Kidney epithelial cell (primary cell): ENCODE data around the gene NHEJ1. TPM values are rescaled to one million over a fixed set of nuclear protein-coding genes. Genes with fewer than 3 reads are reported as not detected.

ENCODE experiments used
- DNase-seq: peaks from one replicate; pipeline ENCODE4 v3.0.0-alpha.2; 2010; ENCODE audit warnings: low read depth
- H3K27me3 ChIP-seq: 2 replicates; pipeline ENCODE4 v1.6.0; 2011; ENCODE audit warnings: low read length; ENCODE audit not compliant: control insufficient read depth, insufficient read depth
- H3K36me3 ChIP-seq: 2 replicates; pipeline ENCODE4 v1.5.1; 2011; ENCODE audit warnings: low read length; ENCODE audit not compliant: control insufficient read depth, insufficient read depth
- H3K4me3 ChIP-seq: 2 replicates; pipeline ENCODE4 v1.5.1; 2011; ENCODE audit warnings: low read depth, mild to moderate bottlenecking, control low read depth, low read length
- CTCF ChIP-seq: IDR thresholded peaks from 2 replicates; pipeline ENCODE4 v1.5.1; 2011; ENCODE audit warnings: mild to moderate bottlenecking, moderate library complexity, low read length, control low read depth, inconsistent platforms; ENCODE audit not compliant: insufficient read depth, poor library complexity, severe bottlenecking
- total RNA-seq: library from RNA; depleted of rRNA; stranded (reverse); fragments of >200 nt; gene quantifications from 2 replicates; pipeline ENCODE4 v1.2.3, GENCODE V29; 2015

Gene NHEJ1
- total RNA-seq, 1 donor from 2014 or later = 16.1 TPM

GRCh38 chr2:219199470-219200211, 39.0 kb upstream of the NHEJ1 start:
- DNase-seq = no peak
- no peaks in the 10 kb centered on the region for H3K27me3 ChIP-seq
- no peak overlapping the region for H3K4me3 ChIP-seq
- TF ChIP-seq CTCF = no peak
- no peaks in the 10 kb centered on the region for H3K36me3 ChIP-seq

GRCh38 chr2:219198974-219199373, 38.4 kb upstream of the NHEJ1 start:
- Histone ChIP-seq H3K27me3 (no peaks in the 10 kb centered on the region), H3K4me3 (no peak overlapping the region), H3K36me3 (no peaks in the 10 kb centered on the region)
- DNase-seq = no peak
- no peak for TF ChIP-seq CTCF

- no peak for DNase-seq
- no peak overlapping the region for H3K4me3 ChIP-seq
- H3K27me3 ChIP-seq = no peaks in the 10 kb centered on the region
- no peaks in the 10 kb centered on the region for H3K36me3 ChIP-seq
- no peak for TF ChIP-seq CTCF
These were observed 36.8 kb upstream of the NHEJ1 start for GRCh38 chr2:219197388-219197787.

- Histone ChIP-seq H3K27me3 (no peaks in the 10 kb centered on the region), H3K4me3 (no peak overlapping the region), H3K36me3 (peaks cover 2% of the 10 kb centered on the region)
- no peak for TF ChIP-seq CTCF
- no peak for DNase-seq
These were observed 26.3 kb upstream of the NHEJ1 start for GRCh38 chr2:219186754-219187456.

GRCh38 chr2:219184121-219184520, 23.5 kb upstream of the NHEJ1 start:
- H3K4me3 ChIP-seq = no peak overlapping the region
- H3K36me3 ChIP-seq = peaks cover 2% of the 10 kb centered on the region
- H3K27me3 ChIP-seq = no peaks in the 10 kb centered on the region
- DNase-seq = no peak
- no peak for TF ChIP-seq CTCF
